ENCODE data around the gene ZNF184.

Gene ZNF184

GRCh38 chr6:27471365-27472115, 1.4 kb downstream of the ZNF184 start:
- H3K79me2 ChIP-seq (ENCODE audit: insufficient read depth, low read length) = peaks cover 61% of the 10 kb centered on the region
- H3K9me2 ChIP-seq (replicated peaks; ENCODE audit: low read depth, low read length) = no peaks in the 10 kb centered on the region
- peaks cover 25% of the 10 kb centered on the region for H3K36me3 ChIP-seq (ENCODE audit: insufficient read depth, low read length)
- peaks cover 48% of the 10 kb centered on the region for H3K4me1 ChIP-seq (ENCODE audit: insufficient read depth, low read length, poor library complexity, severe bottlenecking)
- peak overlapping the region; percentile 93 for H3K4me2 ChIP-seq (ENCODE audit: low read depth, low read length, poor library complexity, severe bottlenecking)
- H3F3A ChIP-seq (ENCODE audit: low read depth) = no peaks in the 10 kb centered on the region; the same call in 1 of the 2 replicates
- H3K4me3 ChIP-seq (ENCODE audit: low read length, poor library complexity, severe bottlenecking) = peak overlapping the region; percentile 85
- TF ChIP-seq, protein P1, sequence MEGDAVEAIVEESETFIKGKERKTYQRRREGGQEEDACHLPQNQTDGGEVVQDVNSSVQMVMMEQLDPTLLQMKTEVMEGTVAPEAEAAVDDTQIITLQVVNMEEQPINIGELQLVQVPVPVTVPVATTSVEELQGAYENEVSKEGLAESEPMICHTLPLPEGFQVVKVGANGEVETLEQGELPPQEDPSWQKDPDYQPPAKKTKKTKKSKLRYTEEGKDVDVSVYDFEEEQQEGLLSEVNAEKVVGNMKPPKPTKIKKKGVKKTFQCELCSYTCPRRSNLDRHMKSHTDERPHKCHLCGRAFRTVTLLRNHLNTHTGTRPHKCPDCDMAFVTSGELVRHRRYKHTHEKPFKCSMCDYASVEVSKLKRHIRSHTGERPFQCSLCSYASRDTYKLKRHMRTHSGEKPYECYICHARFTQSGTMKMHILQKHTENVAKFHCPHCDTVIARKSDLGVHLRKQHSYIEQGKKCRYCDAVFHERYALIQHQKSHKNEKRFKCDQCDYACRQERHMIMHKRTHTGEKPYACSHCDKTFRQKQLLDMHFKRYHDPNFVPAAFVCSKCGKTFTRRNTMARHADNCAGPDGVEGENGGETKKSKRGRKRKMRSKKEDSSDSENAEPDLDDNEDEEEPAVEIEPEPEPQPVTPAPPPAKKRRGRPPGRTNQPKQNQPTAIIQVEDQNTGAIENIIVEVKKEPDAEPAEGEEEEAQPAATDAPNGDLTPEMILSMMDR (conservative IDR thresholded peaks at IDR 0.05; ENCODE audit: low read length) = no peak
- no peak for TF ChIP-seq EZH2phosphoT487 (IDR thresholded peaks at IDR 0.05; ENCODE audit: borderline replicate concordance)
- H3K9ac ChIP-seq (ENCODE audit: low read depth, low read length, poor library complexity, severe bottlenecking) = peak overlapping the region; percentile 92
- no peaks in the 10 kb centered on the region for H3K9me3 ChIP-seq (ENCODE audit: insufficient read depth, low read depth, low read length)
- peaks cover 55% of the 10 kb centered on the region for H4K20me1 ChIP-seq (ENCODE audit: insufficient read depth, low read length, poor library complexity, severe bottlenecking)
- H2AFZ ChIP-seq (ENCODE audit: low read length) = no peak overlapping the region
- H3K27me3 ChIP-seq (ENCODE audit: insufficient read depth, low read length, poor library complexity, severe bottlenecking) = no peaks in the 10 kb centered on the region

DNA sequence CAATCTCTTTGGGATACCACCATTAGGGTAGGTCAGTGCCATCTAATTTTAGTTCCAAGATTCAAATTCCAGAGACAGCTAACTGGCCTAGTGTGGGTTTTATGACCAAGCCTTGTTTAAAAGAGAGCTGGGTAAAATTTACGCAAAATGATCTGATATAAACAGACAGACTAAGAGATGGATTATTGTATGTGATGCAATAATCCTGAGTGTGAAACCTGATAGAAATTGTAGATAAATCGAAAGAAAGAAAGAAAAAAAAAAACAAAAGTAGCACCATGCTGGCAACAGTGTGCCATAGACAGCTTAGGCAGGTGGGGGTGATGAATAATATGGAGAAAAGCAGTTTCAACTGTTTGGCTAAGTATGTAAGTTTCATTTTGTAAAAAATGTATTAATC, 2.9 kb downstream of the ZNF184 start:
- Histone ChIP-seq H3K4me2 (ENCODE audit: low read depth, low read length, poor library complexity, severe bottlenecking) (peak overlapping the region; percentile 93), H3K4me1 (ENCODE audit: insufficient read depth, low read length, poor library complexity, severe bottlenecking) (peaks cover 56% of the 10 kb centered on the region), H3K9ac (ENCODE audit: low read depth, low read length, poor library complexity, severe bottlenecking) (peak overlapping the region; percentile 92), H3K9me2 (replicated peaks; ENCODE audit: low read depth, low read length) (no peaks in the 10 kb centered on the region), H3K27me3 (ENCODE audit: insufficient read depth, low read length, poor library complexity, severe bottlenecking) (no peaks in the 10 kb centered on the region), H3K9me3 (ENCODE audit: insufficient read depth, low read depth, low read length) (no peaks in the 10 kb centered on the region), H3F3A (ENCODE audit: low read depth) (no peaks in the 10 kb centered on the region; the same call in 1 of the 2 replicates), H3K4me3 (ENCODE audit: low read length, poor library complexity, severe bottlenecking) (peak overlapping the region; percentile 85), H3K79me2 (ENCODE audit: insufficient read depth, low read length) (peaks cover 76% of the 10 kb centered on the region), H2AFZ (ENCODE audit: low read length) (no peak overlapping the region), H4K20me1 (ENCODE audit: insufficient read depth, low read length, poor library complexity, severe bottlenecking) (peaks cover 69% of the 10 kb centered on the region), H3K36me3 (ENCODE audit: insufficient read depth, low read length) (peaks cover 38% of the 10 kb centered on the region)
- TF ChIP-seq EZH2phosphoT487 (IDR thresholded peaks at IDR 0.05; ENCODE audit: borderline replicate concordance) = no peak
- TF ChIP-seq, protein P1 (conservative IDR thresholded peaks at IDR 0.05; ENCODE audit: low read length) = no peak

DNA sequence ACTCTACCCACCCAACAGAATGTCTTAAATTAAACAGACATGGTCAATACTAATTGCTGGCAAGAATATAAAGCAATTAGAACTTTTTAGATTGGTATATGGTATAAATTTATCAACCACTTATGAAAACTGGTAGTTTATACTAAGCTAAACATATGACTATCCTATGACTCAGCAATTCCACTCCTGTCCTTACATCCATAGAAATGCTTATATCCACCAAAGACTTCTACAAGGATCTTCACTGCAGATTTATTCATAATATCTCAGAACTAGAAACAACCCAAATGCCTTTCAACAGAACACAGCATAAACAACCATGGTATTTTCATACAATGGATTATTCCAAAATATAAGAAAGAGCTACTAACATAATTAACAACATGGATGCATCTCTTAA, 4.6 kb downstream of the ZNF184 start:
- no peaks in the 10 kb centered on the region; the same call in 1 of the 2 replicates for H3F3A ChIP-seq (ENCODE audit: low read depth)
- H2AFZ ChIP-seq (ENCODE audit: low read length) = no peak overlapping the region
- H3K36me3 ChIP-seq (ENCODE audit: insufficient read depth, low read length) = peaks cover 51% of the 10 kb centered on the region
- TF ChIP-seq EZH2phosphoT487 (IDR thresholded peaks at IDR 0.05; ENCODE audit: borderline replicate concordance) = no peak
- TF ChIP-seq, protein P1 (conservative IDR thresholded peaks at IDR 0.05; ENCODE audit: low read length) = no peak
- H3K9ac ChIP-seq (ENCODE audit: low read depth, low read length, poor library complexity, severe bottlenecking) = peak overlapping the region; percentile 92
- H3K4me1 ChIP-seq (ENCODE audit: insufficient read depth, low read length, poor library complexity, severe bottlenecking) = peaks cover 65% of the 10 kb centered on the region
- H3K9me2 ChIP-seq (replicated peaks; ENCODE audit: low read depth, low read length) = no peaks in the 10 kb centered on the region
- peak overlapping the region; percentile 85 for H3K4me3 ChIP-seq (ENCODE audit: low read length, poor library complexity, severe bottlenecking)
- peaks cover 93% of the 10 kb centered on the region for H3K79me2 ChIP-seq (ENCODE audit: insufficient read depth, low read length)
- H3K4me2 ChIP-seq (ENCODE audit: low read depth, low read length, poor library complexity, severe bottlenecking) = peak overlapping the region; percentile 93
- peaks cover 82% of the 10 kb centered on the region for H4K20me1 ChIP-seq (ENCODE audit: insufficient read depth, low read length, poor library complexity, severe bottlenecking)
- no peaks in the 10 kb centered on the region for H3K27me3 ChIP-seq (ENCODE audit: insufficient read depth, low read length, poor library complexity, severe bottlenecking)
- H3K9me3 ChIP-seq (ENCODE audit: insufficient read depth, low read depth, low read length) = no peaks in the 10 kb centered on the region; the same call in 1 of the 2 replicates
